Activated gamma-delta T cell (primary cell): Measurements from ENCODE around the gene DNER.
"Not testable (repeated sequence)": the region's sequence is repeated elsewhere in the genome, so short reads cannot be mapped to it uniquely, and the experiment has no call there.

Experiments used
- DNase-seq: peaks from one replicate; lab custom pipeline; 2025; lab: John Stamatoyannopoulos, UW

DNER gene

DNA sequence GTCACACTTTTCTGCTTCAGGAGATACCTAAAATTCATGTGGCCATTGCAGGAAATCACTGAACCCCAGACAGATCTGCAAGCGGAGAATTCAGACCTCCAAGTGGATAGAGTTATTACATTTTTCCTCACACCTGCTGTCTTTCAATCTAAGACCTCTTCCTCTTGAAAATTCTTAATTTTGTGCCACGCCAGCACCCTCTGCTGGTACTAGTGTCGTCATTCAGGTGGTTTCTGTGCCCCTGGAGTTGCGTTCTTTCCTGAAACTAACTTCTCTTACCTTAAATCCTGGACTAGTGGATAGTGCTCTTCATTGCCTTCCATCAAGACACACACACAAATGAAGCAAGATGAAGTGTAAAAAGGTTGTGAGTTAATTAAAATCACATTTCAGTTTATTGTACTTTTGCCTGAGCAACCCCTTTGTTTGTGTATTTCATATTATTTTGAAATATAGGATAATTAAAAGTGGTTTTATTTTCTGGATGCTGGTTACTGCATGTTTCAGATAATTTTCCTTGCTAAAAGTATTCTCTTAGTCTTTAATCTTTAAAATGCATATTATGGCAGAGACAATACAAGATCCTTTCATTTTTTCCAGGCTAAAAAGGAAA, 1.6 kb upstream of the DNER start:
- no peak for DNase-seq

GRCh38 chr2:229714736-229715541, 584 bp upstream of the DNER start:
- no peak for DNase-seq

- DNase-seq: no peak
These were observed 830 bp downstream of the DNER start for GRCh38 chr2:229713371-229714079.

- no peak for DNase-seq
These were observed 2.2 kb downstream of the DNER start for GRCh38 chr2:229712136-229712535.

DNA sequence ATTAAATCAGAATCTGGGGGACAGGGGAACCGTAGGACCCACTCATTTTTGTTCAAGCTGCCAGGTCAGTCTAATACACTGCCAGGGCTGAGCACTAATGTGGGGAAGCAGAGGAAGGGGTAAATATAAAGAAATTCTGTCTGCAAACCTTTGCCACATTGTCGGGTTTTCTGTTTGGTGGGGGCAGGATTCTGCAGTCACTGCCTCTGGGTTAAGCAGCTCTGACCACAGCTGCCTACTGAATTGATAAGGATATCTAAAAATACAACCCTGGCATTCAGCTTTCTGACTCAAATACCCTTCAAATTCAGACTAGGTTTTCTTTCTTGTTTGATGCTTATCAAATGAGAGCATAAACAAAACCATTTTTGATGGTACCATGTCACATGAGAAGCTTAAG, 6.0 kb downstream of the DNER start:
- no peak for DNase-seq

GRCh38 chr2:229703909-229704630, 10.3 kb downstream of the DNER start:
- no peak for DNase-seq

- DNase-seq: no peak
These were observed 12.6 kb downstream of the DNER start for GRCh38 chr2:229701716-229702115.

DNA sequence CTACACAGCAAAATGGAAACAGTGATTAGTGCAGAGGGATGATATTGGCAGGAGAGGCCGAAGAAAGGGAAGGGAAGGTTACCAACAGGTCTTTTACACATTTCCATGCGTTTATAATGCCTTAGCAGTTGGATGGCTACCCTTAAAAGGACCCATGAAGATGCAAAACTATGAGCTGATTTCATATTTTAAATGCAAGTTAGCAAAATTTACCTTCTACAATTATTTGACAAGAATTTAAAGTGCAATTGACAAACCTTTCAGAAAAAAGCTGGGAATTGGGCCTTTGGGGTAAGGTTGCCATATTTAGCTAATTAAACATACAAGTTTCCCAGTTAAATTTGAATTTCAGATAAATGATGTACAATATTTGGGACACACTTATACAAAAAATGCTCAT, 13.3 kb downstream of the DNER start:
- no peak for DNase-seq

DNA sequence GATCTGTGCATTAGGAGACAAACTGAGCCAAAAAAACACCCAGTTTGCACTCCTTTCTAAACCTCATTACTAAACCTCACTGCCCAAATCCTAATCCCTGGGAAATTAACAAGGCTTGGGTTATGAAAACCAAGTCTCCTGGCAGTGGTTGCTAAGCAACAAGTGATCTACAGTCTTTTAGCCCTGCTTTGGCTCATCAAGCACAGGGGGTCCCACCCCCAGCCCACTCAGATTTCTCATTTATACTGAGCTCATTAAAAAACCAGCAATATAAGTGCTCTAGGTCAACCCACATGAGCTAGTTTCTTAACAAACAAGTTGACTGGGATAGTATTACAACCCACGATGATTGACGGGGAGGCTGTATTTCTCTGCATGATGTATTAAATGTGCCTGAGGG, 18.4 kb downstream of the DNER start:
- DNase-seq: no peak

DNA sequence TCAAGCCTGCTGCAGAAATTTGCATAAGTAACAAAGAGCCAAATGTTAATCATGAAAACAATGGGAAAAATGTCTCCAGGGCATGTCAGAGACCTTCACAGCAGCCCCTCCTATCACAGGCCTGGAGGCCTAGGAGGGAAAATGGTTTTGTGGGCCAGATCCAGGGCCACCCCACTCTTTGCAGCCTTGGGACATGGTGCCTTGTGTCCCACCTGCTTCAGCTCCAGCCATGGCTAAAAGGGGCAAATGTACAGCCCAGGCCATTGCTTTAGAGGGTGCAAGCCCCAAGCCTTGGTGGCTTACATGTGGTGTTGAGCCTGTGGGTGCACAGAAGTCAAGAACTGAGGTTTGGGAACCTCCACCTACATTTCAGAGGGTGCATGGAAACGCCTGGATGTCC, 20.5 kb downstream of the DNER start:
- DNase-seq: not testable (repeated sequence)

- no peak for DNase-seq
These were observed 22.7 kb downstream of the DNER start for GRCh38 chr2:229691631-229692030.

DNA sequence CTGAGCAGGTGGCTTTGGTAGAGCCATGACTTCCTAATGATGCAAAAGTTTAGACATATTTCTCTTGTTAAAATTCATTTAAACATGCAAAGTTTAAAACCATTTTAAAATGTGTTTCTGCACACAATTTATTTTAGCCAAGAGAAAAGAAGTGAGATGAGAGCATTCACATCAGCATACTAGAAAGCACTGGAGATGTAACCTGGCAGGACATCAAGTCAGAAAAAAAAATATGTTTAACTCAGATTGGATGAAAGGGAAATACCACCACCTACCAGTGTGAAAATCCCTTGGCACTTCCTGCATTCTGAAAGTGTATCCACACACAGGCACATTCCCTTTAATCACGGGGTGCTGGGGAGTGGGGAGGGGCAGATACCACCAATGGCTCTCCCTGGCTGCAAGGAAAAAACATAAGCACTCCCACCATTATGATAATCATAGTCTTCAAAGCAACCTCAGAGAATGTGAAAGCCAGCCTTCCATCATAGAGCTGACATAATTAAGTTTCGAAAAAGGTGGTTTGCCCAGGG, 25.0 kb downstream of the DNER start:
- no peak for DNase-seq

- no peak for DNase-seq
These were observed 26.2 kb downstream of the DNER start for GRCh38 chr2:229688141-229688540.

DNA sequence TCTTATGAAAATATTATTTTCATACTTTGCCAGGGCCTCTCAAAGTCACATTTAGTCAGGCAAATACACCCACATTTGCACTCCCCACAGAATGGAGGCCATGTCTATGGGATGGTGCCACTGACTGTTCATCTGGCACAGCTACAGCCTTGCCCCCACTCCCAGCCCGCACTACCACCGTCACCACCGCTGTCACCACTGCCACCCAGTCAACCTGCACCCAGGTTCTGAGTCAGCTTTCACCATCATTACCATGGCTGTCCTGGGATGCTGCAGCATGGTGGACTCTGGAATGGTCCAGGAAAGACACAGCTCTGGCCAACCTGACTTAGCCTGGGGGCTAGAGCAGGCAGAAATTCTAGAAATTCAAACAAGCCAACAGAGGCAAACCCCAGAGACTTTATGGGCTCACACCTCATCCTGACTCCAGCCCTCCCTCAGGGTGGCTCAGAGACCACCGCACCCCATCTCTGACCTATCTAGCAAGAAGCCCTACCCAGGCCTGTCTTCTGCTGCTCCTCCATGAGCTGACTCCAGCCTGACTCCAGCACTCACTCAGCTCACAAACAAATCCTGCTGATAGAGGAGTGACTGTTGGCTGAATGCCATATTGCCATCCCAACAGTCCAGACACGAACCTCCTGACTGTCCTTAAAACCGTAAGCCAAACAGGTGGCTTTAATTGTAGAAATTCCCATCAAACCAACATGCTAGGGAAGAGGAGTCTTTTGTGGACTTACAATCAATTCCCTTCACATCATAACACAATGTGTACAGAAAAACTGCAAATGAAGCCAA, 28.0 kb downstream of the DNER start:
- no peak for DNase-seq

DNA sequence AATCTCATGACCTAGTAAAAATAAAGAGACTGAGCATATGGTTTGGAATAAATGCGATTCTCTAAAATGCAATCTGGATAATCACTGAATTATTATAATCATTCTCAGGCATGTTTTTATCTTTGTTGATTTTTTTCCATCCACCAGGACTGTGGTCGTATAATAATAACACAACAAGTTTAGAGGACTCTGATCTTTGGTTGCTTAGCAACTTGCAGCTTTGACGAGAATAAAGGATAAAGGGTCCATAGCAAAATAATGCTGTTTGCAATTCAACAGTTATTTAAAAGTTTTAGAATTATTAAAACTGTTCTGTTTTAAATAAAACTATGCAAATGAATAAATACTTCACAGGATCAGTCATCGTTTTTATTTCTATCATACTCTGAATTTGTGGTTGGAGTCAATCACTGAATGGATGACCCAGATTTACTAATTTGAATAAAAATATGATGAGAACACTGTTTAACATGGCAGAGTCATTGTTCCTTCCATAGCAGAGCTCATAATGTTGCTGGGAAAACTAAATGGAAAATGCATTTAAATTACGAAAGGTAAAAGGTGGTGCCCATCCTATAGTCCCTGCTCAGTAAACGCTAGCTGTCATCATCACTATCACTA, 29.3 kb downstream of the DNER start:
- DNase-seq: no peak

DNA sequence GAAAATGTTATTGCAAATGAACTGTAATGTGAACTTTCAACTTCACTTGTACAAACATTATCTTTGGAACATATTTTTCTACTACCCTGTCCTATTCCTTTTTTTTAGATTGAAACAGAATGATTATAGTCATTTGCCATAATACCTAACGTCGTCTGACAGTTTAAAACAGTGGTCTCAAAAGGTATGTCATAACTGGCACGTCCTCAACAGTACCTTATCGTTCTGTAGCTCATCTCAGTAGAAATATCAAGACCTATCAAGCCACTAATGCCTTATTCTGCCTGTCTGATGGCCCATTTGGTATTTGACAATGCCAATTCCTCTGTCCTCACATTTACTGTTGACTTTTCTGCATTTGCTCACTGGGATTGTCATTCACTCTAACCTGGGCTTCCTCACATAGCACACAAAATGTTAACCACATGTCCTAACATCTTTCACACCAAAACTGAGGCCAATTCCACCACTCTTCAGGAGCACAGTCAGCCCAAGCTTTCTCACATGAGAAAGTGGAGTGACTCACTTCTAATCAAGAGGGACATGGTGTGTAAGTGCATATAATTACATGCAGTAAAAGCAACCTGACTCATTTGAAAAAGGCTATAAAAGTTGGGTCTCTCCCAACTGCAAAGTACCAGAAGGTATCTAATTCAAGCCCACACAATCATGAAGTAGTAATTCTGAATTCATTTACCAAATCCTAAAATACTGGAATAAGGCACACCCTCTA, 34.8 kb downstream of the DNER start:
- no peak for DNase-seq

- no peak for DNase-seq
These were observed 38.8 kb downstream of the DNER start for GRCh38 chr2:229675569-229675968.

GRCh38 chr2:229674830-229675530, 39.4 kb downstream of the DNER start:
- no peak for DNase-seq

DNA sequence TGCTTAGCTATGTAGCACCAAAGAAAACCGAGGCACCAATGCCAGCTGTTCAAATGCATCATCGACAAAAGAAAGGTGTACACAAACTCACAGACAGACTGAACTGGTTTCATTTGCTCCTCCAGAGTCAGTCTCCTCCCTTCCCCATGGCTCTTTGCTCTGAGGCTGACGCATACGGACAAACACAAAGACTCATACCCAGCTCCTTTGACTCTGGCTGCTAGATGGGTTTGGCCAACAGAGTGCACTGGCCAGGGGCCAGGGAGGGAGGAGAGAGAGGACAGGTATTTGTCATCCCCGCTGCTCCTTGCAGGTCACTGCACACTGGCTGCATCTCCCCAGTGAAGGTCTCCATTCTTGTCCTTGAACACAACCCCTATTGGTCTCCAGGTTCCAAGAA, 40.7 kb downstream of the DNER start:
- DNase-seq: no peak

DNA sequence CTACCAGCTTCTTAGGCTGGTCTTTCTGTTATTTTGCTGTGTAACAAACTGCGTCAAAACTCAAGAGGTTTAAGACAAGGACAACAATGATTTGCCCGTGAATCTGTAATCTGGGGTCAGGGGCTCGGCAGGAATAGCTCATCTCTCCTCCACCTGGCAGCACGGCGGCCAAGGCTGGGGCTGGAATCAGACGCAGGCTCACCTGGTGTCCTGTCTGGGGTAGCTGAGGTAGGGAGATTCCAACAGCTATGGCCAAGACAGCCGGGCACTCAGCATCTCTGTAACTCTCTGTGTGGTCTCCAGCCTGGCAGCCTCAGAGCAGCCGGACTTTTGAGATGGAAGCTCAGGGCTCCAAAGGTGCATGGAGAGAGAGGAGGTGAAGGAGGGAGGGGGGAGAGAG, 42.3 kb downstream of the DNER start:
- no peak for DNase-seq
